Stimulated activated CD4-positive, alpha-beta T cell treated with anti-CD3 and anti-CD28 coated beads, Interleukin-4, amount 100 ng/mL, for 1 hour (primary cell): ENCODE measurements around the gene SENP8.
"Not testable (repeated sequence)": the region's sequence is repeated elsewhere in the genome, so short reads cannot be mapped to it uniquely, and the experiment has no call there.

Experiments used
- DNase-seq: peaks from one replicate; pipeline ENCODE4 v3.0.0-alpha.2; 2020

The SENP8 gene

GRCh38 chr15:72155635-72156616 lies 37.7 kb downstream of the SENP8 start:
- DNase-seq = peak; percentile 84

GRCh38 chr15:72156928-72157327 lies 38.7 kb downstream of the SENP8 start:
- DNase-seq = no peak

GRCh38 chr15:72160696-72161245 lies 42.6 kb downstream of the SENP8 start:
- no peak for DNase-seq

- no peak for DNase-seq
These were observed 43.3 kb downstream of the SENP8 start for GRCh38 chr15:72161361-72162132.

- DNase-seq = no peak
These were observed 44.4 kb downstream of the SENP8 start for GRCh38 chr15:72162569-72162968.

- DNase-seq = no peak
These were observed 45.5 kb downstream of the SENP8 start for GRCh38 chr15:72163719-72164118.

GRCh38 chr15:72166716-72167417 lies 48.7 kb downstream of the SENP8 start:
- no peak for DNase-seq

GRCh38 chr15:72167445-72167844 lies 49.2 kb downstream of the SENP8 start:
- DNase-seq = no peak

- no peak for DNase-seq
These were observed 50.1 kb downstream of the SENP8 start for GRCh38 chr15:72168131-72168807.

- DNase-seq = no peak
These were observed 50.6 kb downstream of the SENP8 start for GRCh38 chr15:72168808-72169190.

GRCh38 chr15:72169236-72169920 lies 51.2 kb downstream of the SENP8 start:
- DNase-seq = no peak

GRCh38 chr15:72169921-72170611 lies 51.9 kb downstream of the SENP8 start:
- DNase-seq = no peak

- DNase-seq = no peak
These were observed 52.5 kb downstream of the SENP8 start for GRCh38 chr15:72170691-72171090.

- DNase-seq = not testable (repeated sequence)
These were observed 53.8 kb downstream of the SENP8 start for GRCh38 chr15:72171978-72172377.

GRCh38 chr15:72172796-72173195 lies 54.6 kb downstream of the SENP8 start:
- DNase-seq = no peak

GRCh38 chr15:72173401-72173800 lies 55.2 kb downstream of the SENP8 start:
- DNase-seq = no peak

- DNase-seq = no peak
These were observed 55.8 kb downstream of the SENP8 start for GRCh38 chr15:72173864-72174550.

- DNase-seq = no peak
These were observed 56.5 kb downstream of the SENP8 start for GRCh38 chr15:72174551-72175165.

- DNase-seq = no peak
These were observed 57.2 kb downstream of the SENP8 start for GRCh38 chr15:72175186-72176044.
